Measurements from ENCODE around the gene OPN4.
A peak's percentile ranks its signal among the peaks of the same experiment; 100 is the strongest.
"Not testable (repeated sequence)": the region's sequence is repeated elsewhere in the genome, so short reads cannot be mapped to it uniquely, and the experiment has no call there.

Gene OPN4

DNA sequence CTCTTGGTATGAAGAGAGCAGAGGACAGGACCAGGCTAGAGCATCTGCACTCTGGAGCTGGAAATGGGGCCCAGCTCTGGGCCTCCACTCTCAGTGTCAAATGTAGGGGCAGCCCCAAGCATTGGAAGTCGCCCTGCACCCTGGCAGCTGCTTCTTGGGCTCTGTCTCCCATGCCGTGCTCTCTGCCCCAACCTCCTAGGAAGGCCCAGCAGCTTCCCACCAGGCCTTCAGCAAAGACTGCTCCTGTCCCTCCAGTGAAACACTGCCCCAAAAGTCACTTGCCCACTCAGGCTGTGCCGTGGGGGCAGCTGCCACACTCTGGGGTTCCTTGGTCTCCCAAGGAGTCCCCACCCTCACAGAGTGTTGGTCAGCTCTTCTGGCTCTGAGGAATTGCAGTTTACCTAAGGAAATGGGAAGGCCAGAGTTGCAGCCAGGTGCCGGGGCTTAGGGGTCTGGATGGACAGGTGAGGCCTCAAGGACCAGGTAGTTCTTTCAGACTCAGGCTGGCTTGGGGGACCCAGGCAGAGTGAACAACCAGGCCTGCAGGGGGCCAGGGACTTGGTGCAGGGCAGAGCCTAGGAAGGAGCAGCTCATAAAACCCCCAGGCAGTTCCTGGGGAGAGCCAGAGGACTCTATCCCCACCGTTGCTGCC lies 9.4 kb upstream of the OPN4 start:
- Mint-ChIP-seq H3K9me3 (no peaks in the 10 kb centered on the region), H3K27ac (no peak overlapping the region), H3K27me3 (ENCODE audit: low read depth) (peaks cover 39% of the 10 kb centered on the region), H3K4me3 (no peak overlapping the region), H3K4me1 (peaks cover 43% of the 10 kb centered on the region), H3K36me3 (ENCODE audit: low read depth) (no peaks in the 10 kb centered on the region)
- TF ChIP-seq, protein P1, sequence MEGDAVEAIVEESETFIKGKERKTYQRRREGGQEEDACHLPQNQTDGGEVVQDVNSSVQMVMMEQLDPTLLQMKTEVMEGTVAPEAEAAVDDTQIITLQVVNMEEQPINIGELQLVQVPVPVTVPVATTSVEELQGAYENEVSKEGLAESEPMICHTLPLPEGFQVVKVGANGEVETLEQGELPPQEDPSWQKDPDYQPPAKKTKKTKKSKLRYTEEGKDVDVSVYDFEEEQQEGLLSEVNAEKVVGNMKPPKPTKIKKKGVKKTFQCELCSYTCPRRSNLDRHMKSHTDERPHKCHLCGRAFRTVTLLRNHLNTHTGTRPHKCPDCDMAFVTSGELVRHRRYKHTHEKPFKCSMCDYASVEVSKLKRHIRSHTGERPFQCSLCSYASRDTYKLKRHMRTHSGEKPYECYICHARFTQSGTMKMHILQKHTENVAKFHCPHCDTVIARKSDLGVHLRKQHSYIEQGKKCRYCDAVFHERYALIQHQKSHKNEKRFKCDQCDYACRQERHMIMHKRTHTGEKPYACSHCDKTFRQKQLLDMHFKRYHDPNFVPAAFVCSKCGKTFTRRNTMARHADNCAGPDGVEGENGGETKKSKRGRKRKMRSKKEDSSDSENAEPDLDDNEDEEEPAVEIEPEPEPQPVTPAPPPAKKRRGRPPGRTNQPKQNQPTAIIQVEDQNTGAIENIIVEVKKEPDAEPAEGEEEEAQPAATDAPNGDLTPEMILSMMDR (IDR thresholded peaks at IDR 0.05; ENCODE audit: unreplicated experiment in 3 of 3) = no peak

- H3K9me3 Mint-ChIP-seq; H3K27ac Mint-ChIP-seq; H3K36me3 Mint-ChIP-seq (ENCODE audit: low read depth); H3K4me3 Mint-ChIP-seq: not testable (repeated sequence)
- Mint-ChIP-seq H3K27me3 (ENCODE audit: low read depth) (peaks cover 37% of the 10 kb centered on the region), H3K4me1 (peaks cover 49% of the 10 kb centered on the region)
These were observed 8.7 kb upstream of the OPN4 start for GRCh38 chr10:86645621-86646165.

- Mint-ChIP-seq H3K4me1 (peaks cover 56% of the 10 kb centered on the region), H3K27ac (peak overlapping the region; percentile 4 to 82 (median 62)), H3K36me3 (ENCODE audit: low read depth) (no peaks in the 10 kb centered on the region), H3K4me3 (no peak overlapping the region), H3K9me3 (no peaks in the 10 kb centered on the region), H3K27me3 (ENCODE audit: low read depth) (peaks cover 39% of the 10 kb centered on the region)
- TF ChIP-seq, protein P1 (IDR thresholded peaks at IDR 0.05; ENCODE audit: unreplicated experiment in 3 of 3) = no peak
These were observed 7.8 kb upstream of the OPN4 start for GRCh38 chr10:86646532-86646931.

DNA sequence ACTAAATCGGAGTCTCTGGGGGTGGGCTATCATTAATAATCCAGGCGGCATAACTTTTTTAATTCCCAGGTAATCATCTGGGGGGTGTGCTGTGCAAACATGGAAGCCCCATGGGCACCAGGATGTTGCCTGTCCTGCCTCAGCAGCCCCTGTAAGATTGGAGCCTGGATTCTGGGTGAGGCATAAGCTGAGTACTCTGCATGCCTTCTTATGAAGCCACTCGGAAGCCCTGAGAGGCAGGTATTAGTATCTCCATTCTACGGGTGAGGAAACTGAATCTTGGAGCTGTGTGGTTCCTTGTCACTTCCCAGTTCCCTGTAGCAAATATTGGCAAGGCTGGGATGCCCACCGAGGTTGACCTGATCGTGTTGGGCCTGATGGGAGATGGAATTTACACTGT lies 7.4 kb upstream of the OPN4 start:
- TF ChIP-seq, protein P1 (IDR thresholded peaks at IDR 0.05; ENCODE audit: unreplicated experiment in 3 of 3) = no peak
- H3K4me3 Mint-ChIP-seq = no peak overlapping the region
- H3K36me3 Mint-ChIP-seq (ENCODE audit: low read depth) = no peaks in the 10 kb centered on the region
- peaks cover 60% of the 10 kb centered on the region for H3K4me1 Mint-ChIP-seq
- no peaks in the 10 kb centered on the region for H3K9me3 Mint-ChIP-seq
- H3K27ac Mint-ChIP-seq = peak overlapping the region; percentile 4 to 82 (median 62)
- H3K27me3 Mint-ChIP-seq (ENCODE audit: low read depth) = peaks cover 35% of the 10 kb centered on the region

- TF ChIP-seq, protein P1 (IDR thresholded peaks at IDR 0.05; ENCODE audit: unreplicated experiment in 3 of 3) = no peak
- Mint-ChIP-seq H3K4me3 (no peak overlapping the region), H3K27ac (peak overlapping the region in 1 of 3 experiments; percentile 32), H3K27me3 (ENCODE audit: low read depth) (peaks cover 30% of the 10 kb centered on the region), H3K9me3 (no peaks in the 10 kb centered on the region), H3K36me3 (ENCODE audit: low read depth) (no peaks in the 10 kb centered on the region), H3K4me1 (peaks cover 66% of the 10 kb centered on the region)
These were observed 6.3 kb upstream of the OPN4 start for GRCh38 chr10:86647773-86648703.

GRCh38 chr10:86648704-86649427 lies 5.5 kb upstream of the OPN4 start:
- H3K27ac Mint-ChIP-seq = peak overlapping the region in 2 of 3 experiments; percentile 49 to 84

More at GRCh38 chr10:86648704-86649427, 5.5 kb upstream of the OPN4 start:
- Mint-ChIP-seq H3K36me3 (ENCODE audit: low read depth) (no peaks in the 10 kb centered on the region), H3K4me3 (peak overlapping the region in 1 of 3 experiments; percentile 11), H3K9me3 (no peaks in the 10 kb centered on the region), H3K4me1 (peaks cover 59% of the 10 kb centered on the region), H3K27me3 (ENCODE audit: low read depth) (peaks cover 23% of the 10 kb centered on the region)
- TF ChIP-seq, protein P1 (IDR thresholded peaks at IDR 0.05; ENCODE audit: unreplicated experiment in 3 of 3) = no peak
